Uterus (tissue), 4 donors: Measurements from ENCODE around the gene C10orf71. TPM values are rescaled to one million over a fixed set of nuclear protein-coding genes. Genes with fewer than 3 reads are reported as not detected.

Experiments
- DNase-seq, 2 donors: peaks; one replicate each; pipeline ENCODE4 v3.0.0-alpha.2; 2019 to 2020
- H3K27ac ChIP-seq, 2 donors: fragments of 200-600 bp; sonication (generic); 1 replicate in 1 of 2; 2 replicates in 1 of 2; pipeline ENCODE4 v1.5.1; 2016 to 2018
- H3K27me3 ChIP-seq, 2 donors: fragments of 200-600 bp; sonication (generic); one replicate each; pipeline ENCODE4 v1.5.1; 2018 to 2019; ENCODE audit warnings: control low read depth in 1 of 2
- H3K36me3 ChIP-seq, 2 donors: fragments of 200-600 bp; sonication (generic); one replicate each; pipeline ENCODE4 v1.5.1; 2019; ENCODE audit warnings: control low read depth in 1 of 2
- H3K4me1 ChIP-seq, 2 donors: fragments of 200-600 bp; sonication (generic); one replicate each; pipeline ENCODE4 v1.5.1; 2018 to 2019; ENCODE audit warnings: control low read depth in 1 of 2
- H3K4me3 ChIP-seq, 2 donors: fragments of 200-600 bp; sonication (generic); 1 replicate in 1 of 2; 2 replicates in 1 of 2; pipeline ENCODE4 v1.5.1; 2018 to 2019; ENCODE audit warnings: mild to moderate bottlenecking in 1 of 2
- H3K9me3 ChIP-seq, 2 donors: fragments of 200-600 bp; sonication (generic); one replicate each; pipeline ENCODE4 v1.5.1; 2019; ENCODE audit warnings: control low read depth in 1 of 2
- POLR2A ChIP-seq, 2 donors: fragments of 450-650 bp; IDR thresholded peaks; one replicate each; pipeline ENCODE4 v1.6.1; 2016; ENCODE audit warnings: antibody characterized with exemption in 2 of 2, mild to moderate bottlenecking in 1 of 2, moderate library complexity in 1 of 2
- intact Hi-C: fragments of 100-400 bp; cut with DNase I; formaldehyde crosslinking; loops from one replicate; pipeline ENCODE4 v1.15.1; 2023; ENCODE audit warnings: low total_unique reads
- total RNA-seq, 4 donors: library from RNA; depleted of rRNA in 3 of 4; stranded (reverse); fragments of >200 nt in 3 of 4; gene quantifications; one replicate each; pipeline versions ENCODE4 v1.1.0 to v1.2.4, GENCODE V29; 2014 to 2023
- TF ChIP-seq, protein P1 (sequence below), 4 experiments: fragments of 200-600 bp in 2 of 4; fragments of 450-650 bp in 2 of 4; sonication (generic) in 2 of 4; IDR thresholded peaks; one replicate each; pipeline ENCODE4 v1.5.1; 2016 to 2019; ENCODE audit warnings: antibody characterized with exemption in 4 of 4, mild to moderate bottlenecking in 2 of 4, moderate library complexity in 1 of 4
- donor health status: DM: yes; HTN: yes; CAD: no.

Gene C10orf71
- total RNA-seq, 4 donors from 2014 or later = not detected

DNA sequence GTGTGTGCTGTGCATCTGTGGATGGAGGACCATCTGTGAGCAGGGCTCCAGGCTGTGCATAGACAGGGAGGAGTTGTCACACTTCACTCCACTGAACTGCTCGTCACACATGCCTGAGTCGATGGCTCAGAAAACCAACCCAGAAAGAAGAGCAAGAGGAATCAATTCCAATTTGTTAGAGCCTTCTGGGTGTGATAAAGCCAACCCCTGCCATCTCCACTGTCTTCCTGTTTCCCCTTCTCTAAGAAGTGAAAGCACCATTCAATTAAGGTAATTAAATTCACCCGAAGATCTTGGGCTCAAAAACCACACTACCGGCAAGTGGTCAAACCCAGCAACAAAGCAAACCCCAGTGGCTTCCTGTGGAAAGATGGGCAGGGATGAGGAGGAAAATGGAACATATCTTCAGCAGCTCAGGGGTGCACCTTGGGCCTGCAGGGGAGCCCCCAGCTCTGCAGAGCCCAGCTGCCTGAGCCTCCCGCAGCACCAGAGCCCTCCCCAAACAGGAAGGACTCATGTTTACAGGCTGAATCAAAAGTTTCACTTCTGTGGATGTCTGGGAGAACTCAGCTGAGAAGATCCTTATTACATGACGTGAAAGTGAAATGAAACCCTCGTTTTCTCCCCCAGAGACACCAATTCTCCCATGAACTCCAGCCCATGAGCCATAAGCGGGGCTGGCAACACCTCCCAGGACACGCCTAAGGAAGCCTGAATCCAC lies 10.9 kb downstream of the C10orf71 start:
- H3K36me3 ChIP-seq = no peaks in the 10 kb centered on the region
- DNase-seq = no peak
- TF ChIP-seq POLR2A (IDR thresholded peaks at IDR 0.05) = no peak
- TF ChIP-seq, protein P1, sequence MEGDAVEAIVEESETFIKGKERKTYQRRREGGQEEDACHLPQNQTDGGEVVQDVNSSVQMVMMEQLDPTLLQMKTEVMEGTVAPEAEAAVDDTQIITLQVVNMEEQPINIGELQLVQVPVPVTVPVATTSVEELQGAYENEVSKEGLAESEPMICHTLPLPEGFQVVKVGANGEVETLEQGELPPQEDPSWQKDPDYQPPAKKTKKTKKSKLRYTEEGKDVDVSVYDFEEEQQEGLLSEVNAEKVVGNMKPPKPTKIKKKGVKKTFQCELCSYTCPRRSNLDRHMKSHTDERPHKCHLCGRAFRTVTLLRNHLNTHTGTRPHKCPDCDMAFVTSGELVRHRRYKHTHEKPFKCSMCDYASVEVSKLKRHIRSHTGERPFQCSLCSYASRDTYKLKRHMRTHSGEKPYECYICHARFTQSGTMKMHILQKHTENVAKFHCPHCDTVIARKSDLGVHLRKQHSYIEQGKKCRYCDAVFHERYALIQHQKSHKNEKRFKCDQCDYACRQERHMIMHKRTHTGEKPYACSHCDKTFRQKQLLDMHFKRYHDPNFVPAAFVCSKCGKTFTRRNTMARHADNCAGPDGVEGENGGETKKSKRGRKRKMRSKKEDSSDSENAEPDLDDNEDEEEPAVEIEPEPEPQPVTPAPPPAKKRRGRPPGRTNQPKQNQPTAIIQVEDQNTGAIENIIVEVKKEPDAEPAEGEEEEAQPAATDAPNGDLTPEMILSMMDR (IDR thresholded peaks at IDR 0.05) = no peak
- H3K27me3 ChIP-seq = no peaks in the 10 kb centered on the region
- intact Hi-C loops = no loop called here
- H3K27ac ChIP-seq = no peak overlapping the region
- no peak overlapping the region for H3K4me3 ChIP-seq
- H3K9me3 ChIP-seq = no peaks in the 10 kb centered on the region
- no peaks in the 10 kb centered on the region for H3K4me1 ChIP-seq

DNA sequence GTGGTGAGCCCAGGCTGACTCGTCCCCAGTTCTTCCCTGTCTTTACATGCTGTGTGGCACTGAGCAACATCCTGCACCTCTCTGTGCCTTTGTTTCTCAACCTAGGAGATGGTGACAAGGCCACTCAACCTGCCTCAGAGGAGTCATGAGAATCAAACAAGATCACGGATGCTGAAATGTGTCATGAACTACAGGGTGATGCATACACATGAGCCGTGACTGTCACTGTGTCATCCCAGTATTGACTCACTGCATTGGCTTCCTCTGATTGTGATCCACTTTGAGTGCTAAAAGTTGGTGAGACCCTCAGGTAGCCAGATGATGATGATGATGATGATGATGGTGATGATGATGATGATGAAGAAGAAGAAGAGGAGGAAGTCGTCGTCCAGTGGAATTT lies 11.5 kb downstream of the C10orf71 start:
- H3K36me3 ChIP-seq = no peaks in the 10 kb centered on the region
- no peaks in the 10 kb centered on the region for H3K4me1 ChIP-seq
- H3K27me3 ChIP-seq = no peaks in the 10 kb centered on the region
- H3K27ac ChIP-seq = no peak overlapping the region
- H3K9me3 ChIP-seq = no peaks in the 10 kb centered on the region
- intact Hi-C loops = no loop called here
- H3K4me3 ChIP-seq = no peak overlapping the region
- no peak for DNase-seq
- TF ChIP-seq, protein P1 (IDR thresholded peaks at IDR 0.05) = no peak
- TF ChIP-seq POLR2A (IDR thresholded peaks at IDR 0.05) = no peak

DNA sequence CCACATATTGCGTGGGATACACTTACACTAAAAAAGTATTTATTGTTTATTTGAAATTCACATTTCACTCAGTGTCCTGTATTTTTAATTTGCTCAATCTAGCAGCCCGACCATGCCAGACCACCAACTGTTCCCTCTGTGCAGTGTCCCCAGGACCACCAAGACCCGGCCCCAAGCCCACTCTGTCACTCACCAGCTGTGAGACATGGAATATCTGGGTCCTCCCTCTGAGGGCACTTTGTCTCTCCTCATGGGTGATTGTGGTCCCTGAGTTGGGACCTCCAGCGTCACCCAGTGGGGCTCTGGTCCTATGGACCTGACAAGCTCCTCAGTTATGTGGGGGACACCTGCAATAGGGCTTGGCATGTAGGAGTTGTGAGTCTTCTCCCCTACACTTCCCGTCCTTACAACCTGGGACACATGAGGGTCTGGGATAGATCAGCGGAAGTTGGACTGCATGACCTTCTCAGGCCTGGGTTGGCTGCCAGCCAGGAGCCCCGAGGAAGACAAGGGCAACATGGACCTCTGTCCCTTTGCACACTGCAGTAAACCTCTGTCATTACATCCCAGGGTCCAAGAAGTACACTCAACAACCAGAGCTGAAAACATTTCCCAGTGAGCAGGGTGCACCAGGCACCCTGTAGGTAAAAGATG lies 12.1 kb downstream of the C10orf71 start:
- no peak for DNase-seq
- no peak overlapping the region for H3K27ac ChIP-seq
- no peaks in the 10 kb centered on the region for H3K36me3 ChIP-seq
- intact Hi-C loops = no loop called here
- no peak overlapping the region for H3K4me3 ChIP-seq
- no peaks in the 10 kb centered on the region for H3K27me3 ChIP-seq
- TF ChIP-seq POLR2A (IDR thresholded peaks at IDR 0.05) = no peak
- TF ChIP-seq, protein P1 (IDR thresholded peaks at IDR 0.05) = no peak
- no peaks in the 10 kb centered on the region for H3K4me1 ChIP-seq
- no peaks in the 10 kb centered on the region for H3K9me3 ChIP-seq

DNA sequence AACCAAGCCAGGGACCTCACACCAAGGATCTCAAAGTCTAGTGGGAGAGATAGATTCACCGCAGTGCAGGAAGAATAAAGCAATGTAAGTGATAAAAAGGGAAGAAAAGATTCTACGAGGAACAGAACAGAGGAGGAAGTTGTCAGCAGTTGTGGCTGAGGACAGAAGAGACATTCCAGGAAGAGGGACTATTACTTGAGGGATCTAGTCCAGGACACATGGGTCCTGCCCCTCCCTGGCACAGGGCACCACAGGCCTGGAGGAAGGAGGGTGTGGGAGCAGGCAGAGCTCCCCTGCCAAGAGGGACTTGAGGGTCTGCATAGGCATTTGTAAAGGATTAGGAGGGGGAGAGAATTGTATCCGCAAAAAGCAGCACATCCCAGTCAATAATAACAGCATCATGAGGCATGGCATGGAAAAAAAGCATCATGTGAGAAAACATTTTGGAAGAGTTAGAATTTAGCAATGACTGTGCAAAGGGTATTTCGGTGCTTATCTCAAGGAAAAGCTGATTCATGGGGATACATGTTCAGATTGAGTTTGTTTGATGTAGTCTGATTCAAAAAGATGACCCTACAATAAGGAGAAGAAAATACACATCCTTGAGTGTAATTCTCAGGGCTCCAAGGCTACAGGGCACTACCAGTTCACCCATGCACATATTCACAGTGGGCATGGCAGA lies 12.7 kb downstream of the C10orf71 start:
- intact Hi-C loops = no loop called here
- no peak overlapping the region for H3K27ac ChIP-seq

More for the DNA sequence above, 12.7 kb downstream of the C10orf71 start:
- Histone ChIP-seq H3K4me3 (no peak overlapping the region), H3K36me3 (no peaks in the 10 kb centered on the region), H3K9me3 (no peaks in the 10 kb centered on the region), H3K4me1 (no peaks in the 10 kb centered on the region), H3K27me3 (no peaks in the 10 kb centered on the region)
- no peak for DNase-seq
- TF ChIP-seq POLR2A (IDR thresholded peaks at IDR 0.05) = no peak
- TF ChIP-seq, protein P1 (IDR thresholded peaks at IDR 0.05) = no peak
